OCI-LY1 (cell line): ENCODE results near the gene DOK6.

Source experiments
- H2AFZ ChIP-seq: fragments of 200-600 bp; sonication (generic), shearing (Covaris generic); 2 replicates; pipeline ENCODE4 v1.6.0; 2014; ENCODE audit warnings: antibody characterized with exemption, mild to moderate bottlenecking, low read length
- H3F3A ChIP-seq: fragments of 200-600 bp; sonication (generic), shearing (Covaris generic); 2 replicates; pipeline ENCODE4 v1.6.0; 2014; ENCODE audit warnings: mild to moderate bottlenecking, antibody characterized with exemption, low read length, moderate library complexity; ENCODE audit not compliant: insufficient read depth
- H3K27ac ChIP-seq: fragments of 200-600 bp; sonication (generic); 2 replicates; pipeline ENCODE4 v1.5.1; 2014; ENCODE audit warnings: low read length, mixed run types, mild to moderate bottlenecking, low read depth; ENCODE audit not compliant: poor library complexity, severe bottlenecking
- H3K27me3 ChIP-seq: fragments of 200-600 bp; sonication (generic); 2 replicates; pipeline ENCODE4 v1.6.0; 2014; ENCODE audit warnings: antibody characterized with exemption, mild to moderate bottlenecking, low read length, moderate library complexity; ENCODE audit not compliant: insufficient read depth
- H3K36me3 ChIP-seq: fragments of 200-600 bp; sonication (generic); 2 replicates; pipeline ENCODE4 v1.6.1; 2014; ENCODE audit warnings: mild to moderate bottlenecking, antibody characterized with exemption, low read length, moderate library complexity, mixed read lengths; ENCODE audit not compliant: insufficient read depth
- H3K4me1 ChIP-seq: fragments of 200-600 bp; sonication (generic); 2 replicates; pipeline ENCODE4 v1.5.1; 2014; ENCODE audit warnings: mild to moderate bottlenecking, low read length, moderate library complexity; ENCODE audit not compliant: insufficient read depth, severe bottlenecking
- H3K4me2 ChIP-seq: fragments of 200-600 bp; sonication (generic), shearing (Covaris generic); 2 replicates; pipeline ENCODE4 v1.6.1; 2014; ENCODE audit warnings: low read length
- H3K4me3 ChIP-seq: fragments of 200-600 bp; sonication (generic); 2 replicates; pipeline ENCODE4 v1.5.1; 2014; ENCODE audit warnings: low read length, low read depth, mild to moderate bottlenecking, mixed read lengths; ENCODE audit not compliant: poor library complexity, severe bottlenecking
- H3K79me2 ChIP-seq: fragments of 200-600 bp; shearing (Covaris generic); 2 replicates; pipeline ENCODE4 v1.6.1; 2016; ENCODE audit warnings: mixed run types, low read length, mixed read lengths; ENCODE audit not compliant: insufficient read depth
- H3K9ac ChIP-seq: fragments of 200-600 bp; sonication (generic), shearing (Covaris generic); 2 replicates; pipeline ENCODE4 v1.6.1; 2014; ENCODE audit warnings: mild to moderate bottlenecking, low read length, mixed read lengths
- H3K9me2 ChIP-seq: fragments of 200-600 bp; sonication (generic), shearing (Covaris generic); 2 replicates; pipeline ENCODE4 v1.6.1; 2014; ENCODE audit warnings: low read depth, mild to moderate bottlenecking, low read length, mixed read lengths
- H3K9me3 ChIP-seq: fragments of 200-600 bp; shearing (Covaris generic); 2 replicates; pipeline ENCODE4 v1.6.1; 2014; ENCODE audit warnings: low read length, mixed read lengths
- H4K20me1 ChIP-seq: fragments of 200-600 bp; sonication (generic), shearing (Covaris generic); 2 replicates; pipeline ENCODE4 v1.6.0; 2016; ENCODE audit warnings: mild to moderate bottlenecking, low read length; ENCODE audit not compliant: insufficient read depth
- CTCF ChIP-seq: fragments of 200-600 bp; sonication (generic), shearing (Covaris generic); IDR thresholded peaks from 2 replicates; pipeline ENCODE4 v1.5.1; 2017; ENCODE audit warnings: mild to moderate bottlenecking, antibody characterized with exemption, low read length, moderate library complexity, mixed read lengths
- EZH2 ChIP-seq: fragments of 200-600 bp; sonication (generic), shearing (Covaris generic); IDR thresholded peaks from 2 replicates; pipeline ENCODE4 v1.8.0; 2017; ENCODE audit warnings: borderline replicate concordance, mixed run types, mild to moderate bottlenecking, antibody characterized with exemption, low read length, moderate library complexity, mixed read lengths

The DOK6 gene

GRCh38 chr18:69480460-69480859 lies 79.8 kb downstream of the DOK6 start:
- H3K36me3 ChIP-seq, result no peaks in the 10 kb centered on the region
- no peaks in the 10 kb centered on the region for H3K27me3 ChIP-seq
- no peaks in the 10 kb centered on the region for H3F3A ChIP-seq
- no peaks in the 10 kb centered on the region for H3K9me3 ChIP-seq
- H3K4me3 ChIP-seq, result no peak overlapping the region
- H3K9me2 ChIP-seq, result no peaks in the 10 kb centered on the region
- H3K27ac ChIP-seq, result no peak overlapping the region
- no peaks in the 10 kb centered on the region for H4K20me1 ChIP-seq
- no peak overlapping the region for H3K9ac ChIP-seq
- no peaks in the 10 kb centered on the region for H3K4me1 ChIP-seq
- H3K79me2 ChIP-seq, result no peaks in the 10 kb centered on the region
- H3K4me2 ChIP-seq, result no peak overlapping the region
- TF ChIP-seq EZH2 (no peak), CTCF (no peak)
- H2AFZ ChIP-seq, result no peak overlapping the region

- Histone ChIP-seq H3K4me1 (no peaks in the 10 kb centered on the region), H3K4me2 (no peak overlapping the region), H3K27ac (no peak overlapping the region), H3K9me2 (no peaks in the 10 kb centered on the region), H2AFZ (no peak overlapping the region), H3F3A (no peaks in the 10 kb centered on the region), H3K27me3 (no peaks in the 10 kb centered on the region), H3K79me2 (no peaks in the 10 kb centered on the region), H3K9ac (no peak overlapping the region), H3K4me3 (no peak overlapping the region), H3K9me3 (no peaks in the 10 kb centered on the region), H3K36me3 (no peaks in the 10 kb centered on the region), H4K20me1 (no peaks in the 10 kb centered on the region)
- TF ChIP-seq EZH2, result no peak
- no peak for TF ChIP-seq CTCF
Measured at GRCh38 chr18:69483574-69483973, 82.9 kb downstream of the DOK6 start.

GRCh38 chr18:69484699-69485396 lies 84.2 kb downstream of the DOK6 start:
- no peaks in the 10 kb centered on the region for H3K36me3 ChIP-seq
- no peaks in the 10 kb centered on the region for H3F3A ChIP-seq
- H3K9me3 ChIP-seq, result no peaks in the 10 kb centered on the region
- no peaks in the 10 kb centered on the region for H3K27me3 ChIP-seq
- H3K4me3 ChIP-seq, result no peak overlapping the region
- no peak overlapping the region for H3K9ac ChIP-seq
- H4K20me1 ChIP-seq, result no peaks in the 10 kb centered on the region
- no peaks in the 10 kb centered on the region for H3K79me2 ChIP-seq
- no peaks in the 10 kb centered on the region for H3K9me2 ChIP-seq
- TF ChIP-seq CTCF (peak; percentile 31; the same call in 1 of the 2 replicates), EZH2 (no peak)
- no peak overlapping the region for H3K4me2 ChIP-seq
- H2AFZ ChIP-seq, result no peak overlapping the region
- H3K4me1 ChIP-seq, result no peaks in the 10 kb centered on the region
- H3K27ac ChIP-seq, result no peak overlapping the region
